K562 (cell line): ENCODE data around the gene COL6A2. TPM values are rescaled to one million over a fixed set of nuclear protein-coding genes. Genes with fewer than 3 reads are reported as not detected.
"Not testable (repeated sequence)": the region's sequence is repeated elsewhere in the genome, so short reads cannot be mapped to it uniquely, and the experiment has no call there.

Experiments used
- ATAC-seq: fragments of 200-7000 bp; cut with Tn5 transposase; 3 replicates; pipeline ENCODE4 v1.9.1; 2020; ENCODE audit warnings: moderate library complexity
- BruUV-seq: library from RNA; stranded (reverse); fragments of 400-500 nt; replicated peaks from 2 replicates; lab custom pipeline; 2021; lab: Mats Ljungman, UMichigan
- CTCF ChIA-PET: fragments of 300-600 bp; formaldehyde crosslinking; extraction: SDS; loops from one replicate; lab custom pipeline; 2021; ENCODE audit warnings: low intra/inter-chr PET ratio; lab: Yijun Ruan, JAX
- POLR2A ChIA-PET: fragments of 300-600, 350-650 bp; sonication (Branson Sonifier 250); formaldehyde crosslinking; extraction: SDS; loops from one replicate; lab custom pipeline; 2021; ENCODE audit warnings: antibody characterized with exemption, inconsistent platforms; lab: Yijun Ruan, JAX
- DNase-seq, 4 experiments: peaks; one replicate each; pipeline versions ENCODE4 v3.0.0 to v3.0.0-alpha.2; 2011 to 2018; ENCODE audit warnings: low spot score in 3 of 4, mixed read lengths in 3 of 4; ENCODE audit errors: extremely low read depth in 1 of 4
- FAIRE-seq: peaks from 2 replicates; lab custom pipeline; 2011; peaks lifted over from hg19 to GRCh38; lab: Jason Lieb, UNC
- H2AFZ ChIP-seq: 2 replicates; pipeline ENCODE4 v1.6.0; 2011; ENCODE audit warnings: low read depth, low read length, control low read depth, inconsistent platforms
- H3K27ac ChIP-seq: fragments of 200-600 bp; 3 replicates; pipeline ENCODE4 v1.8.0; 2011; ENCODE audit warnings: low read depth, mild to moderate bottlenecking, control low read depth, inconsistent platforms, low read length, moderate library complexity, mixed read lengths; ENCODE audit errors: extremely low read depth
- H3K27me3 ChIP-seq, 2 experiments: fragments of 300-600 bp in 1 of 2; 2 replicates in 1 of 2; 3 replicates in 1 of 2; pipeline versions ENCODE4 v1.6.0 to v1.8.0; 2011; ENCODE audit warnings: inconsistent platforms in 2 of 2, low read length in 2 of 2, mild to moderate bottlenecking in 1 of 2, mixed read lengths in 1 of 2, moderate library complexity in 1 of 2; ENCODE audit not compliant: control insufficient read depth in 2 of 2, insufficient read depth in 2 of 2
- H3K36me3 ChIP-seq: fragments of 300-600 bp; 3 replicates; pipeline ENCODE4 v1.8.0; 2011; ENCODE audit warnings: mild to moderate bottlenecking, low read length, inconsistent platforms; ENCODE audit not compliant: control insufficient read depth, insufficient read depth
- H3K4me1 ChIP-seq, 2 experiments: fragments of 200-600 bp in 1 of 2; replicated peaks in 1 of 2; 2 replicates in 1 of 2; 3 replicates in 1 of 2; pipeline versions ENCODE4 v1.5.1 to v1.8.0; 2011; ENCODE audit warnings: inconsistent platforms in 2 of 2, low read length in 2 of 2, mild to moderate bottlenecking in 1 of 2, mixed read lengths in 1 of 2, moderate library complexity in 1 of 2; ENCODE audit not compliant: control insufficient read depth in 2 of 2, insufficient read depth in 2 of 2
- H3K4me2 ChIP-seq: 2 replicates; pipeline ENCODE4 v1.6.1; 2011; ENCODE audit warnings: low read length, control low read depth, inconsistent platforms, mixed read lengths; ENCODE audit not compliant: insufficient read depth
- H3K4me3 ChIP-seq: fragments of 200-600 bp; sonication (generic), shearing (Covaris generic); 2 replicates; pipeline ENCODE4 v1.5.1; 2016; ENCODE audit warnings: control low read depth, inconsistent platforms
- H3K79me2 ChIP-seq: fragments of 200-600 bp; 3 replicates; pipeline ENCODE4 v1.8.0; 2011; ENCODE audit warnings: low read length, inconsistent platforms; ENCODE audit not compliant: control insufficient read depth, insufficient read depth
- H3K9ac ChIP-seq, 2 experiments: 2 replicates each; pipeline versions ENCODE4 v1.6.0 to v1.6.1; 2011; ENCODE audit warnings: low read depth in 2 of 2, low read length in 2 of 2, control low read depth in 1 of 2, inconsistent platforms in 1 of 2, mild to moderate bottlenecking in 1 of 2, mixed read lengths in 1 of 2; ENCODE audit not compliant: insufficient read depth in 1 of 2
- H3K9me1 ChIP-seq: one replicate; pipeline ENCODE4 v1.6.0; 2011; ENCODE audit warnings: inconsistent platforms, mild to moderate bottlenecking, low read length, moderate library complexity; ENCODE audit not compliant: control insufficient read depth, insufficient read depth
- H3K9me3 ChIP-seq: replicated peaks from 2 replicates; pipeline ENCODE4 v1.5.1; 2011; ENCODE audit warnings: low read depth, low read length, inconsistent platforms; ENCODE audit not compliant: control insufficient read depth, insufficient read depth
- H4K20me1 ChIP-seq: replicated peaks from 2 replicates; pipeline ENCODE4 v1.6.1; 2011; ENCODE audit warnings: low read length, inconsistent platforms, mixed read lengths; ENCODE audit not compliant: control insufficient read depth, insufficient read depth
- C11orf30 ChIP-seq: fragments of 450-650 bp; IDR thresholded peaks from 2 replicates; pipeline ENCODE4 v1.6.1; 2016; ENCODE audit warnings: low read depth, mild to moderate bottlenecking
- ETS1 ChIP-seq: conservative IDR thresholded peaks from 2 replicates; pipeline ENCODE4 v1.6.1; 2011; ENCODE audit warnings: low read depth, mild to moderate bottlenecking, low read length; ENCODE audit not compliant: control insufficient read depth
- HNRNPUL1 ChIP-seq: fragments of 200-400 bp; formaldehyde crosslinking; IDR thresholded peaks from 2 replicates; pipeline ENCODE4 v1.6.1; 2017; ENCODE audit warnings: low read length
- LEF1 ChIP-seq: fragments of 450-650 bp; IDR thresholded peaks from 2 replicates; pipeline ENCODE4 v1.6.1; 2016; ENCODE audit warnings: mild to moderate bottlenecking
- RBM15 ChIP-seq: fragments of 200-400 bp; formaldehyde crosslinking; IDR thresholded peaks from 2 replicates; pipeline ENCODE4 v1.6.1; 2018; ENCODE audit warnings: mild to moderate bottlenecking, low read length, moderate library complexity; ENCODE audit not compliant: insufficient read depth
- SMARCA4 ChIP-seq: fragments of 450-650 bp; IDR thresholded peaks from 2 replicates; pipeline ENCODE4 v1.6.1; 2016
- ZNF583 ChIP-seq: fragments of 250-450 bp; sonication (Bioruptor Pico); IDR thresholded peaks from 2 replicates; pipeline ENCODE4 v1.4.0; 2020
- WGBS: fragments of 100-300 bp; shearing (Covaris generic); methylation state at CpG from one replicate; pipeline ENCODE4 v1.1.6; 2016; ENCODE audit warnings: low coverage, mixed read lengths; ENCODE audit not compliant: insufficient coverage; ENCODE audit errors: missing lambda C conversion rate; 5-methylcytosine and 5-hydroxymethylcytosine counted together
- in situ Hi-C: fragments of 300-500 bp; cut with MboI; formaldehyde crosslinking; loops from 4 replicates; pipeline ENCODE4 v1.15.0; 2018; ENCODE audit warnings: inconsistent platforms, mixed read lengths
- intact Hi-C: fragments of 100-400 bp; cut with micrococcal nuclease; formaldehyde crosslinking; loops from 2 replicates; pipeline ENCODE4 v1.14.2; 2022
- polyA plus RNA-seq, 8 experiments: library from polyadenylated mRNA; depleted of rRNA in 4 of 8; stranded (reverse) in 5 of 8; unstranded in 3 of 8; fragments of >200 nt; fragmentation: Nextera tagmentation in 2 of 8; fragmentation: Illumina TruSeq in 1 of 8; extraction: Ambion mirVana in 2 of 8; extraction: Trizol in 1 of 8; gene quantifications; 2 replicates each; pipeline versions ENCODE4 v1.2.1 to v1.2.3, GENCODE V29; 2011 to 2014; ENCODE audit warnings: inconsistent platforms in 1 of 8, missing spikeins in 1 of 8
- total RNA-seq, 7 experiments: library from RNA; depleted of rRNA in 6 of 7; stranded (reverse); fragments of >200 nt in 6 of 7; fragmentation: Illumina TruSeq in 2 of 7; extraction: Trizol in 2 of 7; gene quantifications; 2 replicates each; pipeline versions ENCODE4 v1.2.1 to v1.2.3, GENCODE V29; 2011 to 2021; ENCODE audit warnings: low replicate concordance in 1 of 7

The COL6A2 gene
- total and polyA plus RNA-seq, 9 of the 15 experiments (the other 6 are each of a cell fraction or from before 2014, with no cell fraction given) = 0.07 to 1.1 (median 0.24) TPM; not detected in 3

- no peak overlapping the region for H3K27ac ChIP-seq
- no peak for DNase-seq
- H3K9me3 ChIP-seq = no peaks in the 10 kb centered on the region
- no peak for ATAC-seq
- H3K4me1 ChIP-seq = peaks cover 0 to 30% of the 10 kb centered on the region in 2 experiments; a peak in 2 of 5 replicates
- no peak overlapping the region for H3K9ac ChIP-seq
- no peak for FAIRE-seq
- ChIA-PET CTCF (no interaction called here), POLR2A (no interaction called here)
- H4K20me1 ChIP-seq = 0 out of 2 replicates have a peak, but pooled peaks cover 17% of the 10 kb centered on the region
- no peak for TF ChIP-seq C11orf30
- no peak for TF ChIP-seq RBM15
- TF ChIP-seq ZNF583 = no peak
- no peak for TF ChIP-seq HNRNPUL1
- TF ChIP-seq LEF1 = no peak
- no peak for TF ChIP-seq SMARCA4
- TF ChIP-seq ETS1 = no peak
- 14% methylated on average over 10 of the region's 10 CpGs for WGBS
- no peak overlapping the region for H3K4me3 ChIP-seq
- no peaks in the 10 kb centered on the region for H3K9me1 ChIP-seq
- H3K4me2 ChIP-seq = no peak overlapping the region
- BruUV-seq = no TSS peak
- H2AFZ ChIP-seq = no peak overlapping the region
- H3K36me3 ChIP-seq = no peaks in the 10 kb centered on the region
- in situ Hi-C loops = no loop called here
- intact Hi-C loops = no loop called here
- H3K27me3 ChIP-seq = peaks cover 40 to 51% of the 10 kb centered on the region in 2 experiments
- no peaks in the 10 kb centered on the region for H3K79me2 ChIP-seq
These were observed 13.2 kb upstream of the COL6A2 start for GRCh38 chr21:46084709-46085108.

GRCh38 chr21:46085259-46085658 is 12.7 kb upstream of the COL6A2 start:
- H2AFZ ChIP-seq, H3K9me1 ChIP-seq, CTCF ChIA-PET, H3K9ac ChIP-seq, BruUV-seq, POLR2A ChIA-PET, H3K36me3 ChIP-seq, H3K9me3 ChIP-seq, DNase-seq, ATAC-seq, in situ Hi-C loops, H3K79me2 ChIP-seq, FAIRE-seq, H3K4me2 ChIP-seq, H3K4me3 ChIP-seq, H3K27ac ChIP-seq, intact Hi-C loops: not testable (repeated sequence)
- 0 out of 2 replicates have a peak, but pooled peaks cover 15% of the 10 kb centered on the region for H4K20me1 ChIP-seq
- peaks cover 39 to 46% of the 10 kb centered on the region in 2 experiments for H3K27me3 ChIP-seq
- peaks cover 0 to 25% of the 10 kb centered on the region in 2 experiments; a peak in 2 of 5 replicates for H3K4me1 ChIP-seq
- 0% methylated on average over 5 of the region's 5 CpGs for WGBS
